ENCODE data around the gene CREBZF. TPM values are rescaled to one million over a fixed set of nuclear protein-coding genes. Genes with fewer than 3 reads are reported as not detected.

Gene CREBZF
- total RNA-seq, 1 experiment from 2014 or later, result 50.2 TPM

GRCh38 chr11:85668157-85668556 is 3.2 kb upstream of the CREBZF start:
- Histone ChIP-seq H3K23ac (ENCODE audit: insufficient read length, low read depth, low read length) (no peak overlapping the region), H3K9ac (ENCODE audit: extremely low read depth, insufficient read length, low read length) (no peak overlapping the region), H4K91ac (ENCODE audit: insufficient read length, low read depth, low read length) (no peak overlapping the region), H2AFZ (ENCODE audit: low read length) (no peak overlapping the region), H2BK120ac (ENCODE audit: low read depth, low read length, poor library complexity, severe bottlenecking) (no peak overlapping the region), H3K79me2 (ENCODE audit: insufficient read depth, low read length) (peaks cover 11% of the 10 kb centered on the region), H3K9me3 (ENCODE audit: control insufficient read depth, low read depth, low read length) (no peaks in the 10 kb centered on the region), H3K79me1 (ENCODE audit: insufficient read depth, low read depth, low read length, poor library complexity, severe bottlenecking) (no peaks in the 10 kb centered on the region), H3K27ac (ENCODE audit: insufficient read length, low read depth, low read length) (no peak overlapping the region), H2BK5ac (ENCODE audit: insufficient read length, low read length) (no peak overlapping the region), H3K18ac (ENCODE audit: insufficient read length, low read depth, low read length) (no peak overlapping the region), H3K4me2 (ENCODE audit: insufficient read depth, insufficient read length, low read length) (no peak overlapping the region), H3K23me2 (ENCODE audit: insufficient read length, low read depth, low read length, poor library complexity, severe bottlenecking) (peaks cover 4% of the 10 kb centered on the region), H3K27me3 (ENCODE audit: insufficient read depth, low read length) (no peaks in the 10 kb centered on the region; the same call in 1 of the 2 replicates), H4K20me1 (ENCODE audit: control insufficient read depth, insufficient read depth, insufficient read length) (no peaks in the 10 kb centered on the region), H2AK5ac (ENCODE audit: insufficient read length, low read length) (no peak overlapping the region), H3K56ac (ENCODE audit: insufficient read length, low read depth, low read length) (no peak overlapping the region), H3K14ac (ENCODE audit: insufficient read depth, low read length) (no peak overlapping the region), H3T11ph (ENCODE audit: low read length) (no peak overlapping the region), H2BK12ac (ENCODE audit: insufficient read length, low read depth, low read length) (no peak overlapping the region), H4K8ac (replicated peaks; ENCODE audit: insufficient read length, low read depth, low read length) (no peak overlapping the region), H3K4me1 (ENCODE audit: insufficient read depth, low read length) (no peaks in the 10 kb centered on the region; the same call in 1 of the 2 replicates), H2BK15ac (ENCODE audit: low read depth, low read length) (no peak overlapping the region), H4K5ac (ENCODE audit: insufficient read length, low read depth, low read length) (no peak overlapping the region), H2BK20ac (ENCODE audit: low read depth, low read length, poor library complexity, severe bottlenecking) (no peak overlapping the region), H3K4ac (ENCODE audit: low read depth, low read length) (no peak overlapping the region)
- DNase-seq, result no peak
- Mint-ChIP-seq H3K4me3 (no peak overlapping the region), H3K4me1 (peaks cover 12 to 17% of the 10 kb centered on the region in 2 experiments), H3K9me3 (peaks cover 22 to 24% of the 10 kb centered on the region in 2 experiments), H3K36me3 (ENCODE audit: insufficient read depth in 1 of 3, low read depth in 3 of 3) (peaks cover 15 to 17% (median 15%) of the 10 kb centered on the region in 3 experiments), H3K27me3 (ENCODE audit: low read depth) (peaks cover 34% of the 10 kb centered on the region), H3K27ac (no peak overlapping the region)
- no CpG with 5 or more reads among the region's 1 CpG for WGBS (ENCODE audit: extremely low coverage, insufficient read length, low lambda C conversion rate)
- no peak for TF ChIP-seq CTCF (conservative IDR thresholded peaks at IDR 0.05)

Data from H9 (cell line).